Uterus (tissue), 2 donors: ENCODE measurements around the gene BICRAL.
"Not testable (repeated sequence)": the region's sequence is repeated elsewhere in the genome, so short reads cannot be mapped to it uniquely, and the experiment has no call there.

Experiments used
- POLR2A ChIP-seq, 2 donors: fragments of 450-650 bp; IDR thresholded peaks; one replicate each; pipeline ENCODE4 v1.6.1; 2016; ENCODE audit warnings: antibody characterized with exemption in 2 of 2, mild to moderate bottlenecking in 1 of 2, moderate library complexity in 1 of 2
- TF ChIP-seq, protein P1 (sequence below), 4 experiments: fragments of 200-600 bp in 2 of 4; fragments of 450-650 bp in 2 of 4; sonication (generic) in 2 of 4; IDR thresholded peaks; one replicate each; pipeline ENCODE4 v1.5.1; 2016 to 2019; ENCODE audit warnings: antibody characterized with exemption in 4 of 4, mild to moderate bottlenecking in 2 of 4, moderate library complexity in 1 of 4

DNA sequence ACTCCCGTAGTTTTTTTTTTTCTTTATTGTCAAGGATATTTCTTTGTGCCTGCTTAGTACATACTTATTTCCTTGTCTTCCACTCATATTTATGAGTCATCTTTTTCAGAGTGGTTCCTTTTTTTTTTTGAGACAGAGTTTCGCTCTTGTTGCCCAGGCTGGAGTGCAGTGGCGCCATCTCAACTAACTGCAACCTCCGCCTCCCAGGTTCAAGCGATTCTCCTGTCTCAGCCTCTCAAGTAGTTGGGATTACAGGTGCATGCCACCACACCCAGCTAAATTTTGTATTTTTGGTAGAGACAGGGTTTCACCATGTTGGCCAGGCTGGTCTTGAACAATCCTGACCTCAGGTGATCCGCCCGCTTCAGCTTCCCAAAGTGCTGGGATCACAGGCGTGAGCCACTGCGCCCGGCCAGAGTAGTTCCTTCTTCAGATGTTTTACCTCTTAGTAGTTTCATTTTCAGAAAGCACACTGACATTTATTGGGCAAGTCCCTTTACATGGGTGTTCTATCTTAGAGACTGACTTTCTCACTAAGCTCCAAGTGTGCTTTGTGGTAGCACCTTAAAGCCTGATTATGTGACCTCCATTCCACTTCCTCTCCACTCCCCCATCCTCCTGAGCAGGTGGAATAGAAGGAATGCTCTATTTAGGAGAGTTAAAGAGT, 6.9 kb upstream of the BICRAL start:
- TF ChIP-seq, protein P1, sequence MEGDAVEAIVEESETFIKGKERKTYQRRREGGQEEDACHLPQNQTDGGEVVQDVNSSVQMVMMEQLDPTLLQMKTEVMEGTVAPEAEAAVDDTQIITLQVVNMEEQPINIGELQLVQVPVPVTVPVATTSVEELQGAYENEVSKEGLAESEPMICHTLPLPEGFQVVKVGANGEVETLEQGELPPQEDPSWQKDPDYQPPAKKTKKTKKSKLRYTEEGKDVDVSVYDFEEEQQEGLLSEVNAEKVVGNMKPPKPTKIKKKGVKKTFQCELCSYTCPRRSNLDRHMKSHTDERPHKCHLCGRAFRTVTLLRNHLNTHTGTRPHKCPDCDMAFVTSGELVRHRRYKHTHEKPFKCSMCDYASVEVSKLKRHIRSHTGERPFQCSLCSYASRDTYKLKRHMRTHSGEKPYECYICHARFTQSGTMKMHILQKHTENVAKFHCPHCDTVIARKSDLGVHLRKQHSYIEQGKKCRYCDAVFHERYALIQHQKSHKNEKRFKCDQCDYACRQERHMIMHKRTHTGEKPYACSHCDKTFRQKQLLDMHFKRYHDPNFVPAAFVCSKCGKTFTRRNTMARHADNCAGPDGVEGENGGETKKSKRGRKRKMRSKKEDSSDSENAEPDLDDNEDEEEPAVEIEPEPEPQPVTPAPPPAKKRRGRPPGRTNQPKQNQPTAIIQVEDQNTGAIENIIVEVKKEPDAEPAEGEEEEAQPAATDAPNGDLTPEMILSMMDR (IDR thresholded peaks at IDR 0.05) = not testable (repeated sequence)
- TF ChIP-seq POLR2A (IDR thresholded peaks at IDR 0.05) = not testable (repeated sequence)
